PC-9 (cell line): ENCODE data around the gene SLC26A6.

Source experiments
- EZH2 ChIP-seq: fragments of 200-600 bp; sonication (generic); IDR thresholded peaks from 2 replicates; pipeline ENCODE4 v1.8.0; 2017; ENCODE audit warnings: antibody characterized with exemption, low read depth
- TF ChIP-seq, protein P1 (sequence below): fragments of 200-600 bp; sonication (generic); conservative IDR thresholded peaks from 2 replicates; pipeline ENCODE4 v1.6.1; 2017; ENCODE audit warnings: mixed run types, antibody characterized with exemption, mild to moderate bottlenecking, moderate library complexity

GRCh38 chr3:48644898-48645760 is 9.9 kb upstream of the SLC26A6 start:
- TF ChIP-seq, protein P1, sequence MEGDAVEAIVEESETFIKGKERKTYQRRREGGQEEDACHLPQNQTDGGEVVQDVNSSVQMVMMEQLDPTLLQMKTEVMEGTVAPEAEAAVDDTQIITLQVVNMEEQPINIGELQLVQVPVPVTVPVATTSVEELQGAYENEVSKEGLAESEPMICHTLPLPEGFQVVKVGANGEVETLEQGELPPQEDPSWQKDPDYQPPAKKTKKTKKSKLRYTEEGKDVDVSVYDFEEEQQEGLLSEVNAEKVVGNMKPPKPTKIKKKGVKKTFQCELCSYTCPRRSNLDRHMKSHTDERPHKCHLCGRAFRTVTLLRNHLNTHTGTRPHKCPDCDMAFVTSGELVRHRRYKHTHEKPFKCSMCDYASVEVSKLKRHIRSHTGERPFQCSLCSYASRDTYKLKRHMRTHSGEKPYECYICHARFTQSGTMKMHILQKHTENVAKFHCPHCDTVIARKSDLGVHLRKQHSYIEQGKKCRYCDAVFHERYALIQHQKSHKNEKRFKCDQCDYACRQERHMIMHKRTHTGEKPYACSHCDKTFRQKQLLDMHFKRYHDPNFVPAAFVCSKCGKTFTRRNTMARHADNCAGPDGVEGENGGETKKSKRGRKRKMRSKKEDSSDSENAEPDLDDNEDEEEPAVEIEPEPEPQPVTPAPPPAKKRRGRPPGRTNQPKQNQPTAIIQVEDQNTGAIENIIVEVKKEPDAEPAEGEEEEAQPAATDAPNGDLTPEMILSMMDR = no peak
- no peak for TF ChIP-seq EZH2
